B cell (primary cell): ENCODE results near the gene METTL23. TPM values are rescaled to one million over a fixed set of nuclear protein-coding genes. Genes with fewer than 3 reads are reported as not detected.

Source experiments
- ATAC-seq: fragments of 200-7000 bp; cut with Tn5 transposase; one replicate; pipeline ENCODE4 v1.10.0; 2021; ENCODE audit warnings: low read depth, mild to moderate bottlenecking, moderate number of reproducible peaks, moderate library complexity
- CTCF ChIA-PET: fragments of 350-600 bp; sonication (Branson Sonifier 250); formaldehyde crosslinking; loops from one replicate; lab custom pipeline; 2021; ENCODE audit warnings: antibody characterized with exemption, inconsistent platforms; lab: Charles Lee
- POLR2A ChIA-PET: fragments of 350-600 bp; sonication (Branson Sonifier 250); formaldehyde crosslinking; loops from one replicate; lab custom pipeline; 2021; ENCODE audit warnings: antibody characterized with exemption; lab: Charles Lee
- DNase-seq: peaks from one replicate; pipeline ENCODE4 v3.0.0; 2013
- H2AFZ ChIP-seq: 2 replicates; pipeline ENCODE4 v1.6.1; 2012; ENCODE audit warnings: mild to moderate bottlenecking, low read depth, low read length; ENCODE audit not compliant: insufficient read depth, poor library complexity, severe bottlenecking
- H3K27ac ChIP-seq, 2 donors: 1 replicate in 1 of 2; 2 replicates in 1 of 2; pipeline ENCODE4 v1.5.1; 2012 to 2013; ENCODE audit warnings: low read length in 2 of 2, mild to moderate bottlenecking in 2 of 2, moderate library complexity in 1 of 2
- H3K27me3 ChIP-seq, 4 experiments: fragments of 200-600 bp in 1 of 4; sonication (generic) in 1 of 4; replicated peaks in 1 of 4; 1 replicate in 2 of 4; 2 replicates in 2 of 4; pipeline versions ENCODE4 v1.6.1 to v1.7.0; 2013 to 2016; ENCODE audit warnings: low read length in 3 of 4, mild to moderate bottlenecking in 2 of 4, mixed read lengths in 1 of 4, moderate library complexity in 1 of 4; ENCODE audit not compliant: insufficient read depth in 4 of 4, control insufficient read depth in 3 of 4; ENCODE audit errors: control extremely low read depth in 1 of 4
- H3K36me3 ChIP-seq, 2 experiments: replicated peaks in 1 of 2; 1 replicate in 1 of 2; 2 replicates in 1 of 2; pipeline versions ENCODE4 v1.6.1 to v1.7.1; 2013; ENCODE audit warnings: low read length in 1 of 2; ENCODE audit not compliant: insufficient read depth in 2 of 2, control insufficient read depth in 1 of 2; ENCODE audit errors: control extremely low read depth in 1 of 2, extremely low read depth in 1 of 2
- H3K4me1 ChIP-seq, 2 donors: fragments of 200-600 bp in 1 of 2; sonication (generic) in 1 of 2; 1 replicate in 1 of 2; 2 replicates in 1 of 2; pipeline versions ENCODE4 v1.5.1 to v1.6.1; 2013 to 2017; ENCODE audit warnings: low read length in 2 of 2; ENCODE audit not compliant: control insufficient read depth in 2 of 2, insufficient read depth in 2 of 2
- H3K4me2 ChIP-seq: replicated peaks from 2 replicates; pipeline ENCODE3; 2012; ENCODE audit warnings: mild to moderate bottlenecking, low read depth, low read length; ENCODE audit not compliant: poor library complexity, severe bottlenecking
- H3K4me3 ChIP-seq, 5 experiments: fragments of 200-600 bp in 1 of 5; sonication (generic) in 1 of 5; 1 replicate in 3 of 5; 2 replicates in 2 of 5; pipeline versions ENCODE4 v1.5.1 to v1.7.0; 2011 to 2016; ENCODE audit warnings: low read length in 4 of 5, mild to moderate bottlenecking in 4 of 5, low read depth in 2 of 5, control low read depth in 1 of 5, moderate library complexity in 1 of 5; ENCODE audit not compliant: insufficient read depth in 1 of 5; ENCODE audit errors: control extremely low read depth in 1 of 5, extremely low read depth in 1 of 5
- H3K79me2 ChIP-seq: fragments of 200-600 bp; sonication (generic); one replicate; pipeline ENCODE4 v1.6.0; 2016; ENCODE audit warnings: low read length; ENCODE audit not compliant: control insufficient read depth, insufficient read depth
- H3K9ac ChIP-seq: fragments of 200-600 bp; sonication (generic); 2 replicates; pipeline ENCODE4 v1.6.1; 2017; ENCODE audit warnings: mild to moderate bottlenecking, low read length, moderate library complexity
- H3K9me3 ChIP-seq, 3 donors: one replicate each; pipeline versions ENCODE4 v1.6.1 to v1.7.1; 2013; ENCODE audit warnings: low read length in 2 of 3; ENCODE audit not compliant: control insufficient read depth in 2 of 3, insufficient read depth in 1 of 3; ENCODE audit errors: control extremely low read depth in 1 of 3
- H4K20me1 ChIP-seq: 2 replicates; pipeline ENCODE4 v1.6.0; 2012; ENCODE audit warnings: mild to moderate bottlenecking, low read length; ENCODE audit not compliant: insufficient read depth, control insufficient read depth, poor library complexity, severe bottlenecking
- H3K27ac Mint-ChIP-seq: one replicate; pipeline ENCODE4 v1.8.0; 2021; ENCODE audit warnings: mixed read lengths
- H3K27me3 Mint-ChIP-seq: one replicate; pipeline ENCODE4 v1.8.0; 2021; ENCODE audit warnings: mixed read lengths
- H3K4me1 Mint-ChIP-seq: one replicate; pipeline ENCODE4 v1.8.0; 2021; ENCODE audit warnings: mixed read lengths
- H3K4me3 Mint-ChIP-seq: one replicate; pipeline ENCODE4 v1.8.0; 2021; ENCODE audit warnings: mixed read lengths
- H3K9me3 Mint-ChIP-seq: one replicate; pipeline ENCODE4 v1.8.0; 2022; ENCODE audit warnings: mixed read lengths; ENCODE audit not compliant: insufficient read depth
- CTCF ChIP-seq: fragments of 200-600 bp; IDR thresholded peaks from one replicate; pipeline ENCODE4 v1.8.0; 2022; ENCODE audit warnings: antibody characterized with exemption, mild to moderate bottlenecking
- EZH2 ChIP-seq: IDR thresholded peaks from 2 replicates; pipeline ENCODE4 v1.6.1; 2012; ENCODE audit warnings: borderline replicate concordance, low read depth, mild to moderate bottlenecking, moderate library complexity, low read length; ENCODE audit not compliant: insufficient read depth, poor library complexity, severe bottlenecking
- WGBS: methylation state at CpG from one replicate; pipeline ENCODE4 v1.1.5; 2013; ENCODE audit warnings: missing lambda C conversion rate; ENCODE audit not compliant: insufficient coverage; 5-methylcytosine and 5-hydroxymethylcytosine counted together
- intact Hi-C: fragments of 100-400 bp; cut with micrococcal nuclease; formaldehyde crosslinking; loops from one replicate; pipeline ENCODE4 v1.10.0; 2022
- polyA plus RNA-seq: library from polyadenylated mRNA; depleted of rRNA; stranded (reverse); fragments of >200 nt; gene quantifications from 2 replicates; pipeline ENCODE4 v1.2.3, GENCODE V29; 2012
- total RNA-seq, 2 donors: library from RNA; stranded (reverse); fragments of 120-200 nt in 1 of 2; gene quantifications; 1 replicate in 1 of 2; 2 replicates in 1 of 2; pipeline versions ENCODE4 v1.2.3 to v1.2.4, GENCODE V29; 2013 to 2022

METTL23 gene
- total and polyA plus RNA-seq, 2 donors (not counting 1 experiment from before 2014, with no cell fraction given): 64.0 to 68.1 TPM

DNA sequence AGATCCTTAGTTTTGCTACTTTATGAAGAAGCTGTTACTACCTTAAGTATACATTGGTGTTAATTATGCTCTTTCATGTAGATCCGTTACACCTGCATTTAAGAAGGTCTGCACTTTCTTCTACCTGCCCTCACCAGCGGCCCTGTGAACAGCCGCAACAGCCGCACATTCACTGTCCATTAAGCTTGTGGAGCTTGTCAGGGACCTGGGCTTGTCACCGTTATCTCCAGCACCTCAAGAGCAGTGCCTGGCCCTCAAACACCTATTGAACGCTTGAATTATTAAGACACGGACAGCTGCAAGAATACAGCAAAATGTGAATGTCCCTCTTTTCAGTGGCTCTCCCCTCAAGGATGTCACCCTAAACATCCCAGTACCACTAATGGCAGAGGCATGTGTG, 12.9 kb upstream of the METTL23 start:
- no peaks in the 10 kb centered on the region for H3K27me3 ChIP-seq
- H3K27ac ChIP-seq: no peak overlapping the region
- no peak for ATAC-seq
- no peak overlapping the region for H3K4me2 ChIP-seq
- 98% methylated on average over 6 of the region's 7 CpGs for WGBS
- H3K4me3 ChIP-seq: no peak overlapping the region
- ChIA-PET CTCF (interaction anchor here (1.0 to 7.4 kb wide), 14 partner anchors 11 to 190 kb away, joined by 3 to 56 read pairs (median 4); partner anchors contain the start of genes JMJD6 and METTL23), POLR2A (no interaction called here)
- TF ChIP-seq CTCF (no peak), EZH2 (no peak)
- Mint-ChIP-seq H3K27ac (no peak overlapping the region), H3K9me3 (no peaks in the 10 kb centered on the region), H3K4me1 (peaks cover 30% of the 10 kb centered on the region), H3K4me3 (no peak overlapping the region), H3K27me3 (no peaks in the 10 kb centered on the region)
- peaks cover 27 to 36% of the 10 kb centered on the region in 2 donors for H3K4me1 ChIP-seq
- peaks cover 13 to 33% of the 10 kb centered on the region in 2 experiments for H3K36me3 ChIP-seq
- no peak overlapping the region for H2AFZ ChIP-seq
- intact Hi-C loops: loop anchor here (2.0 to 5.0 kb wide), 2 partner anchors 156 to 191 kb away; no protein-coding TSS in a partner anchor
- H3K9me3 ChIP-seq: no peaks in the 10 kb centered on the region
- H3K9ac ChIP-seq: no peak overlapping the region
- peaks cover 12% of the 10 kb centered on the region for H4K20me1 ChIP-seq
- DNase-seq: peak; percentile 8
- peaks cover 16% of the 10 kb centered on the region for H3K79me2 ChIP-seq

DNA sequence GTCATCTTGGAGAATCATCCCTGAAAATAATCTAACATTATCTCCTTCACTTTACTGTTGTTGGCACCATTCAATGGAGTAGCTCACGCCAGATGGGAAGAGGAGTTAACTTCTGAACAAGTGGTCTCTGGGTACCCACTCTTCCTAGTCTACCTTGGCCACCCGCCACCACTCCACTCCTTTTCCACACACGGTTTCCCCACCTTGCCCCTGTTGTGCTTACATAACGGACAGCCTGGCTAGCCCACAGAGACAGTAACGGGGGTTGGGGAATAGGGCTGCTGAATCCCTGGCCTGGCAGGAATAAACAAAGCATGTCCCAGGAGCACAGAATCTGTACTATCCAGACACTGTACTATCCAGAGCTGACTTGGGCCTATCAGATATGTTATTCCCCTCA, 12.3 kb upstream of the METTL23 start:
- Mint-ChIP-seq H3K4me3 (no peak overlapping the region), H3K27ac (no peak overlapping the region), H3K4me1 (peaks cover 29% of the 10 kb centered on the region), H3K27me3 (no peaks in the 10 kb centered on the region), H3K9me3 (no peaks in the 10 kb centered on the region)
- intact Hi-C loops: loop anchor here (2.0 to 5.0 kb wide), 2 partner anchors 157 to 192 kb away; no protein-coding TSS in a partner anchor
- no peak overlapping the region for H3K9ac ChIP-seq
- TF ChIP-seq EZH2 (no peak), CTCF (no peak)
- ATAC-seq (no peak), DNase-seq (no peak)
- WGBS: 93% methylated on average over 5 of the region's 5 CpGs
- peaks cover 27 to 36% of the 10 kb centered on the region in 2 donors for H3K4me1 ChIP-seq
- no peaks in the 10 kb centered on the region for H3K9me3 ChIP-seq
- H4K20me1 ChIP-seq: peaks cover 12% of the 10 kb centered on the region
- ChIA-PET CTCF (interaction anchor here (1.0 to 7.4 kb wide), 12 partner anchors 11 to 191 kb away, joined by 3 to 56 read pairs (median 10); partner anchors contain the start of genes JMJD6 and METTL23), POLR2A (no interaction called here)
- H3K27me3 ChIP-seq: no peaks in the 10 kb centered on the region
- no peak overlapping the region for H3K27ac ChIP-seq
- no peak overlapping the region for H2AFZ ChIP-seq
- peaks cover 15 to 39% of the 10 kb centered on the region in 2 experiments for H3K36me3 ChIP-seq
- H3K4me3 ChIP-seq: no peak overlapping the region
- no peak overlapping the region for H3K4me2 ChIP-seq
- H3K79me2 ChIP-seq: peaks cover 16% of the 10 kb centered on the region
